Trophoblast cell (in vitro differentiated cells and primary cell): ENCODE data around the gene C2orf42.
A peak's percentile ranks its signal among the peaks of the same experiment; 100 is the strongest.

Source experiments
- DNase-seq, 2 donors: peaks; one replicate each; pipeline ENCODE4 v3.0.0-alpha.2; 2016
- H2AFZ ChIP-seq: 2 replicates; pipeline ENCODE4 v1.6.1; 2013; ENCODE audit warnings: low read length, moderate library complexity, mild to moderate bottlenecking; ENCODE audit not compliant: insufficient read depth, poor library complexity
- H2AK5ac ChIP-seq: 2 replicates; pipeline ENCODE4 v1.6.1; 2013; ENCODE audit warnings: mild to moderate bottlenecking, low read length
- H2BK120ac ChIP-seq: 2 replicates; pipeline ENCODE4 v1.6.1; 2013; ENCODE audit warnings: low read length, mild to moderate bottlenecking, moderate library complexity; ENCODE audit not compliant: insufficient read depth, poor library complexity
- H2BK12ac ChIP-seq: 2 replicates; pipeline ENCODE4 v1.6.1; 2013; ENCODE audit warnings: mild to moderate bottlenecking, low read length, moderate library complexity
- H2BK5ac ChIP-seq: 2 replicates; pipeline ENCODE4 v1.6.1; 2013; ENCODE audit warnings: low read length, low read depth, moderate library complexity, mild to moderate bottlenecking; ENCODE audit not compliant: poor library complexity
- H3K14ac ChIP-seq: 2 replicates; pipeline ENCODE4 v1.6.1; 2013; ENCODE audit warnings: mild to moderate bottlenecking, low read length
- H3K18ac ChIP-seq: 2 replicates; pipeline ENCODE4 v1.6.1; 2013; ENCODE audit warnings: mild to moderate bottlenecking, low read length
- H3K23ac ChIP-seq: 2 replicates; pipeline ENCODE4 v1.6.1; 2013; ENCODE audit warnings: low read length
- H3K27ac ChIP-seq: 2 replicates; pipeline ENCODE4 v1.5.1; 2013; ENCODE audit warnings: low read depth, mild to moderate bottlenecking, inconsistent platforms, low read length, moderate library complexity
- H3K27me3 ChIP-seq: 2 replicates; pipeline ENCODE4 v1.6.1; 2013; ENCODE audit warnings: inconsistent platforms, mild to moderate bottlenecking, low read length, moderate library complexity; ENCODE audit not compliant: insufficient read depth
- H3K36me3 ChIP-seq, 2 experiments: 1 replicate in 1 of 2; 2 replicates in 1 of 2; pipeline ENCODE4 v1.6.1; 2013; ENCODE audit warnings: low read length in 2 of 2, mild to moderate bottlenecking in 2 of 2, moderate library complexity in 1 of 2; ENCODE audit not compliant: insufficient read depth in 2 of 2, control insufficient read depth in 1 of 2
- H3K4ac ChIP-seq: 2 replicates; pipeline ENCODE4 v1.6.1; 2013; ENCODE audit warnings: low read depth, mild to moderate bottlenecking, low read length, moderate library complexity
- H3K4me1 ChIP-seq, 2 experiments: 1 replicate in 1 of 2; 2 replicates in 1 of 2; pipeline ENCODE4 v1.6.1; 2013; ENCODE audit warnings: low read length in 2 of 2, mild to moderate bottlenecking in 2 of 2, moderate library complexity in 1 of 2; ENCODE audit not compliant: insufficient read depth in 2 of 2, control insufficient read depth in 1 of 2
- H3K4me2 ChIP-seq: 2 replicates; pipeline ENCODE4 v1.6.1; 2013; ENCODE audit warnings: inconsistent platforms, mild to moderate bottlenecking, low read length, moderate library complexity
- H3K4me3 ChIP-seq: 2 replicates; pipeline ENCODE4 v1.5.1; 2013; ENCODE audit warnings: mild to moderate bottlenecking, low read depth, low read length, inconsistent platforms
- H3K79me1 ChIP-seq: one replicate; pipeline ENCODE4 v1.6.1; 2013; ENCODE audit warnings: low read length
- H3K79me2 ChIP-seq: 2 replicates; pipeline ENCODE4 v1.6.1; 2013; ENCODE audit warnings: low read length, mild to moderate bottlenecking; ENCODE audit not compliant: control insufficient read depth, insufficient read depth, poor library complexity
- H3K9ac ChIP-seq: 2 replicates; pipeline ENCODE4 v1.6.1; 2013; ENCODE audit warnings: mild to moderate bottlenecking, low read length
- H3K9me3 ChIP-seq: 2 replicates; pipeline ENCODE4 v1.6.1; 2013; ENCODE audit warnings: low read depth, mild to moderate bottlenecking, control low read depth, inconsistent platforms, low read length; ENCODE audit not compliant: insufficient read depth
- H4K12ac ChIP-seq: 2 replicates; pipeline ENCODE4 v1.6.1; 2013; ENCODE audit warnings: low read depth, mild to moderate bottlenecking, low read length, moderate library complexity
- H4K8ac ChIP-seq: 2 replicates; pipeline ENCODE4 v1.6.1; 2013; ENCODE audit warnings: low read depth, mild to moderate bottlenecking, low read length, moderate library complexity
- H4K91ac ChIP-seq: one replicate; pipeline ENCODE4 v1.6.1; 2013; ENCODE audit warnings: low read depth, mild to moderate bottlenecking, low read length, moderate library complexity
- WGBS: extraction: QIAGEN DNeasy Blood & Tissue Kit; methylation state at CpG from one replicate; pipeline ENCODE4 v1.1.7; 2013; ENCODE audit warnings: missing lambda C conversion rate; ENCODE audit not compliant: insufficient read length, insufficient coverage; ENCODE audit errors: extremely low coverage; 5-methylcytosine and 5-hydroxymethylcytosine counted together

The C2orf42 gene

DNA sequence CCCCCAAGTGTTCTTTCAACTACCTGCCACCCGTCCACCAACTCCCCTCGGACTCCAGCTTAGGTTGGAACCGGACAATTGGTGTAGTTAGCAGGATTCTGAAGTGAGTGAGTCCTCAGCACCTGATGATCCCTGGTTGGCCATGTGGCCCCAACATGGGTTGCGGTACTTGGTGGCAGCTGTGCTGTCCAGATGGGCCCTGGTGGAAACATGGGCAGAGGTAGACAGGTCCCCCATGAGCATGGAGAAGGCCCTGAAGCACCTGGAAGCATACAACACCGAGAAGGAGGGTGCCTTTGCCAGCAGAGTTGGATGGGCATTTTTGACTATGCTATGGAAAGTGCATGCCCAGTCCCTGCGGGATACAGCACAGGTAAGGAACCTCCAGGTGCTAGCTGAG, 11.0 kb upstream of the C2orf42 start:
- H4K91ac ChIP-seq, result no peak overlapping the region
- no peaks in the 10 kb centered on the region for H3K27me3 ChIP-seq
- no peak overlapping the region for H2AK5ac ChIP-seq
- no peaks in the 10 kb centered on the region for H3K79me1 ChIP-seq
- H3K4me3 ChIP-seq, result no peak overlapping the region
- DNase-seq, result no peak
- H3K9me3 ChIP-seq, result peaks cover 7% of the 10 kb centered on the region
- no peaks in the 10 kb centered on the region for H3K36me3 ChIP-seq
- no peak overlapping the region for H2AFZ ChIP-seq
- no peaks in the 10 kb centered on the region for H3K79me2 ChIP-seq
- no peak overlapping the region for H3K4ac ChIP-seq
- no peak overlapping the region for H3K18ac ChIP-seq
- H2BK12ac ChIP-seq, result no peak overlapping the region
- no peak overlapping the region for H2BK5ac ChIP-seq
- H3K23ac ChIP-seq, result peak overlapping the region; percentile 17
- H3K9ac ChIP-seq, result no peak overlapping the region
- H3K14ac ChIP-seq, result no peak overlapping the region
- H3K27ac ChIP-seq, result no peak overlapping the region
- no peak overlapping the region for H4K8ac ChIP-seq
- WGBS, result no CpG with 5 or more reads among the region's 6 CpGs
- no peak overlapping the region for H3K4me2 ChIP-seq
- no peak overlapping the region for H4K12ac ChIP-seq
- H2BK120ac ChIP-seq, result no peak overlapping the region
- H3K4me1 ChIP-seq, result no peaks in the 10 kb centered on the region

DNA sequence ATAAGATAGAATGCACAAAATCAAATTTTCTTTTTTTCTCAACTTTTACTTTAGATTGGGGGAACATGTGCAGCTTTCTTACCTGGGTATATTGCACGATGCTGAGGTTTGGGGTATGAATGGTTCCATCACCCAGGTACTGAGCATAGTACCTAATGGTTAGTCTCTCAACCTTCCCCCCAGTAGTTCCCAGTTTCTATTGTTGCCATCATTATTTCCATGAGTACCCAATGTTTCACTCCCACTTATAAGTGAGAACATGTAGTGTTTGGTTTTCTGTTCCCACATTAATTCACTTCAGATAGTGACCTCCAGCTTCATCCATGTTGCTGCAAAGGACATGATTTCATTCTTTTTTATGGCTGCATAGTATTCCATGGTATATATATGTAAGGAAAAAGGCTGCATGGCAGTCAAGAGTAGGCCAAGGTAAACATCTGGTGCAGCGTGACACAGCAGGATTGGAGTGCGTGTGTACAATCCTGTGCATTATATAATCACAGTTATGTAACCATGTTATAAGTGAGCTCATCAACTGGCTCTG, 10.5 kb upstream of the C2orf42 start:
- Histone ChIP-seq H2BK5ac (no peak overlapping the region), H3K23ac (no peak overlapping the region), H3K4me1 (no peaks in the 10 kb centered on the region), H2AK5ac (no peak overlapping the region), H2BK12ac (no peak overlapping the region), H4K8ac (no peak overlapping the region), H3K27ac (no peak overlapping the region), H4K12ac (no peak overlapping the region), H3K4me3 (no peak overlapping the region), H3K9ac (no peak overlapping the region), H3K79me1 (no peaks in the 10 kb centered on the region), H3K36me3 (no peaks in the 10 kb centered on the region), H2BK120ac (no peak overlapping the region), H4K91ac (no peak overlapping the region), H2AFZ (no peak overlapping the region), H3K9me3 (peaks cover 7% of the 10 kb centered on the region), H3K18ac (no peak overlapping the region), H3K4me2 (no peak overlapping the region), H3K4ac (no peak overlapping the region), H3K14ac (no peak overlapping the region), H3K79me2 (no peaks in the 10 kb centered on the region), H3K27me3 (no peaks in the 10 kb centered on the region)
- no peak for DNase-seq
- WGBS, result no CpG with 5 or more reads among the region's 3 CpGs

DNA sequence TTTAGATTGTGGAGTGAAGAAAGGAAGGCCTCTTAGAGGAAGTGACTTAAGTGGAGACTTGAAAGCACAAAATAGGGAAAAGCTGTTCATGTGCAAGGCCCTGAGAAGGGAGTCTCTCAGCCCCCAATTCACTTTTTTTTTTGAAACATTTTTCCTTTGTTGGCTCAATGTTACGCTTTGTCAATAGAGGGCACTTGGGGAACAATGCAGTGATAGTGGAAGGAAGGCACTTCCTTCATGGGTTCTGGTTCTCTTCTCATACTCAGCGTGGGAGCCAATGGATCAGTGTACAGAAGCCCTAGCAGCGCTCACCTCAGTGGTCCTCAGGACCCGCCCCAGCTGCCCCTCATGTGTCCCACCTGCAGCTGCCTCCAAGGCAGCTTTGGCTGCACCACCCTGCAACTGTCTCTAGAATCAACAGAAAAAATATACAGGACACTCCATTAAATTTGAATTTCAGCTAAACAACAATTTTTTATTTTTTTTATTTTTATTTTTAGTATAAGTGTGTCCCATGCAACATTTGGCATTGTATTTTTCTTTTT, 8.6 kb upstream of the C2orf42 start:
- Histone ChIP-seq H4K8ac (no peak overlapping the region), H3K23ac (no peak overlapping the region), H2AFZ (no peak overlapping the region), H3K27me3 (no peaks in the 10 kb centered on the region), H3K9ac (no peak overlapping the region), H2BK120ac (no peak overlapping the region), H2BK5ac (no peak overlapping the region), H3K4ac (no peak overlapping the region), H3K14ac (no peak overlapping the region), H4K91ac (no peak overlapping the region), H3K18ac (no peak overlapping the region), H3K36me3 (no peaks in the 10 kb centered on the region), H3K27ac (no peak overlapping the region), H3K9me3 (peaks cover 7% of the 10 kb centered on the region), H3K79me1 (no peaks in the 10 kb centered on the region), H3K4me2 (no peak overlapping the region), H2BK12ac (no peak overlapping the region), H3K4me3 (no peak overlapping the region), H2AK5ac (no peak overlapping the region), H4K12ac (no peak overlapping the region), H3K79me2 (no peaks in the 10 kb centered on the region), H3K4me1 (no peaks in the 10 kb centered on the region)
- no peak for DNase-seq
- WGBS, result no CpG with 5 or more reads among the region's 4 CpGs

GRCh38 chr2:70192516-70192915, 1.7 kb upstream of the C2orf42 start:
- no peaks in the 10 kb centered on the region for H3K27me3 ChIP-seq
- H3K18ac ChIP-seq, result no peak overlapping the region
- WGBS, result no CpG with 5 or more reads among the region's 5 CpGs
- no peak for DNase-seq
- H3K27ac ChIP-seq, result no peak overlapping the region
- H4K8ac ChIP-seq, result no peak overlapping the region
- H3K36me3 ChIP-seq, result no peaks in the 10 kb centered on the region
- no peak overlapping the region for H3K4me3 ChIP-seq
- H2AK5ac ChIP-seq, result no peak overlapping the region
- no peak overlapping the region for H3K4ac ChIP-seq
- H3K9me3 ChIP-seq, result no peaks in the 10 kb centered on the region
- H2BK12ac ChIP-seq, result no peak overlapping the region
- no peak overlapping the region for H3K23ac ChIP-seq
- no peak overlapping the region for H3K4me2 ChIP-seq
- H2AFZ ChIP-seq, result no peak overlapping the region
- no peak overlapping the region for H3K9ac ChIP-seq
- H3K4me1 ChIP-seq, result peaks cover 0 to 3% of the 10 kb centered on the region in 2 experiments
- no peak overlapping the region for H3K14ac ChIP-seq
- H2BK5ac ChIP-seq, result no peak overlapping the region
- H3K79me2 ChIP-seq, result peaks cover 4% of the 10 kb centered on the region
- no peak overlapping the region for H2BK120ac ChIP-seq
- H3K79me1 ChIP-seq, result peaks cover 4% of the 10 kb centered on the region
- no peak overlapping the region for H4K12ac ChIP-seq
- no peak overlapping the region for H4K91ac ChIP-seq
